H1 (cell line): ENCODE results near the gene CBX2. TPM values are rescaled to one million over a fixed set of nuclear protein-coding genes. Genes with fewer than 3 reads are reported as not detected.

Experiments used
- CTCF ChIA-PET: fragments of 300-600 bp; sonication (Branson Sonifier 250); formaldehyde crosslinking; loops from one replicate; lab custom pipeline; 2021; ENCODE audit not compliant: partially characterized antibody; lab: Charles Lee
- POLR2A ChIA-PET: fragments of 300-600 bp; sonication (Branson Sonifier 250); formaldehyde crosslinking; loops from one replicate; lab custom pipeline; 2021; ENCODE audit warnings: inconsistent platforms; ENCODE audit not compliant: partially characterized antibody; lab: Charles Lee
- DNase-seq, 2 experiments: peaks; one replicate each; pipeline versions ENCODE4 v3.0.0 to v3.0.0-alpha.2; 2010 to 2022; ENCODE audit warnings: low spot score in 2 of 2, low read depth in 1 of 2, mixed read lengths in 1 of 2
- FAIRE-seq: peaks from 2 replicates; lab custom pipeline; 2011; peaks lifted over from hg19 to GRCh38; lab: Jason Lieb, UNC
- H2AFZ ChIP-seq: 2 replicates; pipeline ENCODE4 v1.8.1; 2012; ENCODE audit warnings: low read length, inconsistent platforms
- H2AK5ac ChIP-seq: 2 replicates; pipeline ENCODE4 v1.6.1; 2013; ENCODE audit warnings: low read depth, low read length
- H2BK120ac ChIP-seq: replicated peaks from 2 replicates; pipeline ENCODE3; 2013; ENCODE audit warnings: low read depth, low read length, inconsistent platforms
- H2BK12ac ChIP-seq: 2 replicates; pipeline ENCODE4 v1.6.1; 2013; ENCODE audit warnings: low read depth, low read length
- H2BK15ac ChIP-seq: 2 replicates; pipeline ENCODE4 v1.6.1; 2013; ENCODE audit warnings: low read length
- H2BK20ac ChIP-seq: 2 replicates; pipeline ENCODE4 v1.6.1; 2013; ENCODE audit warnings: low read length
- H2BK5ac ChIP-seq: 2 replicates; pipeline ENCODE4 v1.6.1; 2013; ENCODE audit warnings: low read depth, low read length
- H3K14ac ChIP-seq: 2 replicates; pipeline ENCODE4 v1.6.1; 2013; ENCODE audit warnings: inconsistent platforms; ENCODE audit not compliant: insufficient read length
- H3K18ac ChIP-seq: 2 replicates; pipeline ENCODE4 v1.6.1; 2013; ENCODE audit warnings: low read length; ENCODE audit errors: extremely low read depth
- H3K23ac ChIP-seq: 2 replicates; pipeline ENCODE4 v1.6.1; 2013; ENCODE audit warnings: inconsistent platforms; ENCODE audit not compliant: insufficient read length
- H3K23me2 ChIP-seq: 2 replicates; pipeline ENCODE4 v1.6.1; 2013; ENCODE audit warnings: low read depth, low read length
- H3K27ac ChIP-seq: 2 replicates; pipeline ENCODE4 v1.6.1; 2011; ENCODE audit warnings: low read depth, low read length, inconsistent platforms
- H3K27me3 ChIP-seq, 4 experiments: replicated peaks in 1 of 4; 1 replicate in 1 of 4; 2 replicates in 3 of 4; pipeline versions ENCODE4 v1.6.1 to v1.8.1; 2011 to 2013; ENCODE audit warnings: low read length in 3 of 4, mild to moderate bottlenecking in 3 of 4, inconsistent platforms in 2 of 4, mixed read lengths in 2 of 4, moderate library complexity in 1 of 4; ENCODE audit not compliant: control insufficient read depth in 3 of 4, insufficient read depth in 3 of 4; ENCODE audit errors: extremely low read depth in 1 of 4
- H3K36me3 ChIP-seq, 4 experiments: 2 replicates each; pipeline versions ENCODE4 v1.6.1 to v1.8.1; 2011 to 2013; ENCODE audit warnings: mild to moderate bottlenecking in 4 of 4, low read length in 3 of 4, moderate library complexity in 2 of 4, control low read depth in 1 of 4, inconsistent platforms in 1 of 4; ENCODE audit not compliant: insufficient read depth in 4 of 4, control insufficient read depth in 2 of 4
- H3K4ac ChIP-seq: replicated peaks from 2 replicates; pipeline ENCODE3; 2013; ENCODE audit warnings: low read length, low read depth, mixed read lengths, inconsistent platforms; ENCODE audit not compliant: insufficient read length
- H3K4me1 ChIP-seq, 4 experiments: replicated peaks in 1 of 4; 1 replicate in 1 of 4; 2 replicates in 3 of 4; pipeline versions ENCODE4 v1.6.1 to v1.8.1; 2011 to 2013; ENCODE audit warnings: low read length in 3 of 4, inconsistent platforms in 2 of 4, mixed read lengths in 1 of 4; ENCODE audit not compliant: insufficient read depth in 4 of 4, control insufficient read depth in 3 of 4
- H3K4me2 ChIP-seq, 2 experiments: 2 replicates each; pipeline versions ENCODE4 v1.6.1 to v1.8.1; 2011 to 2013; ENCODE audit warnings: low read depth in 2 of 2, low read length in 2 of 2, control low read depth in 1 of 2, inconsistent platforms in 1 of 2, mild to moderate bottlenecking in 1 of 2; ENCODE audit not compliant: insufficient read depth in 1 of 2
- H3K4me3 ChIP-seq, 4 experiments: fragments of 200-600, 300-600 bp in 1 of 4; sonication (generic), shearing (Covaris generic), sonication (Bioruptor Twin) in 1 of 4; 2 replicates each; pipeline versions ENCODE4 v1.5.1 to v1.8.1; 2011 to 2016; ENCODE audit warnings: low read length in 4 of 4, low read depth in 3 of 4, control low read depth in 2 of 4, inconsistent platforms in 2 of 4, mild to moderate bottlenecking in 2 of 4, mixed read lengths in 1 of 4, moderate library complexity in 1 of 4; ENCODE audit not compliant: insufficient read depth in 2 of 4; ENCODE audit errors: extremely low read depth in 1 of 4
- H3K56ac ChIP-seq: replicated peaks from 2 replicates; pipeline ENCODE3; 2013; ENCODE audit warnings: low read depth, mild to moderate bottlenecking, mixed read lengths, low read length, inconsistent platforms; ENCODE audit not compliant: insufficient read length
- H3K79me1 ChIP-seq: 2 replicates; pipeline ENCODE4 v1.6.1; 2013; ENCODE audit warnings: low read depth, low read length, control low read depth
- H3K79me2 ChIP-seq, 2 experiments: 2 replicates each; pipeline versions ENCODE4 v1.6.1 to v1.8.1; 2012 to 2013; ENCODE audit warnings: low read length in 2 of 2, mild to moderate bottlenecking in 2 of 2, inconsistent platforms in 1 of 2; ENCODE audit not compliant: insufficient read depth in 2 of 2, control insufficient read depth in 1 of 2
- H3K9ac ChIP-seq, 4 experiments: replicated peaks in 1 of 4; 1 replicate in 1 of 4; 2 replicates in 3 of 4; pipeline versions ENCODE4 v1.6.1 to v1.8.1; 2011 to 2013; ENCODE audit warnings: low read depth in 3 of 4, low read length in 3 of 4, control low read depth in 2 of 4, mild to moderate bottlenecking in 2 of 4, moderate library complexity in 2 of 4, inconsistent platforms in 1 of 4; ENCODE audit errors: extremely low read depth in 1 of 4
- H3K9me3 ChIP-seq, 2 experiments: 2 replicates each; pipeline versions ENCODE4 v1.6.1 to v1.8.1; 2012 to 2013; ENCODE audit warnings: mild to moderate bottlenecking in 2 of 2, moderate library complexity in 2 of 2, control low read depth in 1 of 2, inconsistent platforms in 1 of 2, low read depth in 1 of 2, low read length in 1 of 2, mixed read lengths in 1 of 2; ENCODE audit not compliant: insufficient read depth in 2 of 2
- H4K20me1 ChIP-seq, 2 experiments: replicated peaks in 1 of 2; 2 replicates each; pipeline versions ENCODE3 to v1.8.1; 2011 to 2013; ENCODE audit warnings: inconsistent platforms in 2 of 2, low read length in 2 of 2, mild to moderate bottlenecking in 1 of 2; ENCODE audit not compliant: insufficient read depth in 2 of 2, control insufficient read depth in 1 of 2
- H4K5ac ChIP-seq: 2 replicates; pipeline ENCODE4 v1.6.1; 2013; ENCODE audit warnings: low read length, low read depth, mixed read lengths, inconsistent platforms; ENCODE audit not compliant: insufficient read length
- H4K8ac ChIP-seq: 2 replicates; pipeline ENCODE4 v1.8.0; 2013; ENCODE audit warnings: mild to moderate bottlenecking, moderate library complexity, low read length, inconsistent platforms; ENCODE audit not compliant: insufficient read depth; ENCODE audit errors: extremely low read depth
- H4K91ac ChIP-seq: replicated peaks from 2 replicates; pipeline ENCODE3; 2013; ENCODE audit warnings: low read length, mixed read lengths, inconsistent platforms; ENCODE audit not compliant: insufficient read length
- BCL11A ChIP-seq, 2 experiments: IDR thresholded peaks; one replicate each; pipeline ENCODE4 v1.6.1; 2011; ENCODE audit warnings: low read depth in 2 of 2, low read length in 2 of 2, mild to moderate bottlenecking in 2 of 2
- CBX5 ChIP-seq: fragments of 300-800, 300-1000 bp; sonication (generic); IDR thresholded peaks from 2 replicates; pipeline ENCODE4 v1.7.1; 2016; ENCODE audit warnings: antibody characterized with exemption, low read length, low read depth
- CEBPB ChIP-seq: IDR thresholded peaks from 2 replicates; pipeline ENCODE4 v1.6.1; 2012; ENCODE audit warnings: low read depth, low read length
- HDAC2 ChIP-seq, 2 experiments: fragments of 300-600 bp in 1 of 2; sonication (generic) in 1 of 2; IDR thresholded peaks; 2 replicates each; pipeline ENCODE4 v1.6.1; 2011 to 2012; ENCODE audit warnings: low read depth in 2 of 2, low read length in 2 of 2, mild to moderate bottlenecking in 2 of 2, moderate library complexity in 2 of 2, borderline replicate concordance in 1 of 2, inconsistent platforms in 1 of 2
- JUND ChIP-seq: IDR thresholded peaks from 2 replicates; pipeline ENCODE4 v1.6.1; 2011; ENCODE audit warnings: mild to moderate bottlenecking, improper control_type of control experiment, low read length
- POLR2A ChIP-seq, 2 experiments: IDR thresholded peaks; 1 replicate in 1 of 2; 2 replicates in 1 of 2; pipeline ENCODE4 v1.6.1; 2011; ENCODE audit warnings: low read depth in 2 of 2, low read length in 2 of 2, mild to moderate bottlenecking in 2 of 2; ENCODE audit errors: control extremely low read depth in 1 of 2
- RNF2 ChIP-seq: fragments of 200-900, 300-1000 bp; sonication (generic); IDR thresholded peaks from 2 replicates; pipeline ENCODE4 v1.7.1; 2016; ENCODE audit warnings: borderline replicate concordance, low read depth, mild to moderate bottlenecking, antibody characterized with exemption, low read length; ENCODE audit not compliant: poor library complexity, severe bottlenecking; ENCODE audit errors: missing control alignments
- RXRA ChIP-seq: IDR thresholded peaks from 2 replicates; pipeline ENCODE4 v1.6.1; 2011; ENCODE audit warnings: low read depth, mild to moderate bottlenecking, low read length, moderate library complexity; ENCODE audit not compliant: insufficient read depth
- SIRT6 ChIP-seq: IDR thresholded peaks from one replicate; pipeline ENCODE4 v1.7.1; 2012; ENCODE audit warnings: low read length, inconsistent platforms
- WGBS, 2 experiments: shearing (Covaris generic) in 1 of 2; methylation state at CpG; one replicate each; pipeline versions ENCODE4 v1.1.6 to v1.1.7; 2013 to 2015; ENCODE audit warnings: low lambda C conversion rate in 2 of 2, mixed read lengths in 2 of 2, inconsistent platforms in 1 of 2, low coverage in 1 of 2, missing lambda C conversion rate in 1 of 2; ENCODE audit not compliant: insufficient replicate concordance in 2 of 2, insufficient coverage in 1 of 2, insufficient read length in 1 of 2; ENCODE audit errors: extremely low coverage in 1 of 2, missing lambda C conversion rate in 1 of 2; 5-methylcytosine and 5-hydroxymethylcytosine counted together
- polyA plus RNA-seq, 7 experiments: library from polyadenylated mRNA; depleted of rRNA in 3 of 7; stranded (reverse) in 5 of 7; unstranded in 2 of 7; fragments of >200 nt in 5 of 7; fragments of 200-250 nt in 2 of 7; gene quantifications; 1 replicate in 5 of 7; 2 replicates in 1 of 7; 4 replicates in 1 of 7; pipeline versions ENCODE4 v1.2.1 to v1.2.3, GENCODE V29; 2011 to 2013; ENCODE audit warnings: missing spikeins in 2 of 7, mixed read lengths in 2 of 7
- total RNA-seq: library from RNA; stranded (reverse); fragmentation: NEBNext Ultra II Directional; extraction: Animal tissue kit (Norgen Biotek cat#: 25700); gene quantifications from 2 replicates; pipeline ENCODE4 v1.2.1, GENCODE V29; 2021
- TF ChIP-seq, protein P1 (sequence below): IDR thresholded peaks from 2 replicates; pipeline ENCODE4 v1.6.1; 2011; ENCODE audit warnings: low read length, improper control_type of control experiment

The CBX2 gene
- total and polyA plus RNA-seq, 2 of the 8 experiments (the other 6 are each of a cell fraction or from before 2014, with no cell fraction given): 64.3 to 83.9 TPM

DNA sequence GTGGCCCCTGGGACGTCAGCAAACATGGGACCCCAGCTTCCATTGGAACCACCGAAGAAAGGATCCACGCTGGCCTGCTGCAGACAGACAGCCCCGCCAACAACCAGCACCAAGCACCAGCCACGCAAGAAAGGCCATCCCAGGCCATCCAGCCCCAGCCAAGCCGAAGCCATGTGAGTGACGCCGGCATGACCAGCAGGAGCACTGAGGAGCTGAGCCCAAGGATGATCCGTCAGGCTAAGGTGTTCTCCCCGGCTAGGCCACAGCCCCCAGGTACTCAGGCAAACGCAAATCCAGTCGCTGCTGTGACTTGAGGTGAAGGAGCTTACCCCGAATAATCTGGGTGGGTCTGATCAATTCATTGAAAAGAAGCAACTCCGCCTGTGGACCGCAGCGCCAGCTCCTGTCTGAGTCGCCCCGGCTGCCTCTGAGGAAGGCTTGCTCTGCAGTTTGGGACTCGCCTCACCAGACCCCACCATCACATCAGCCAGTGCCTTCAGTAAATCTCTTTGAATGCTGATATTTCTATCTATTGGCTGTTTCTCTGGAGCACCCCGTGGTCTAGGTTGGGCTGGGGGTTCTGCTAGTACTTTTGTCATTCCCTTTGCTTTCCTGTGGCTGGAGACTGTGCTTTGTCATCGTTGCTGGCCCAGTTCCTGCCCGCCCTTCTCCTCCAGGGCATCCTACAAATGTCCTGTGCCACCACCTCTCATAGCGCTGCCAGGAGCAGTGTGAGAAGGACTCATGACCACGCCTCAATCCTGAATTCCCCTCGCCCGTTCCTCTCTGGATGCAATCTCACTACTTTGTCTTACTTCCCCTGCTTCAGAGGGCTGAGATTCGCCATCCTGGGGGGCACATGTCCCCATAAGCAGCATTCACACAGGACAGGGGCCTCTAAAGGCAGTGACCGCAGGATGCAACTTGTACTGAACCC is 8.1 kb upstream of the CBX2 start:
- Histone ChIP-seq H3K23ac (no peak overlapping the region), H3K14ac (no peak overlapping the region), H3K79me2 (no peaks in the 10 kb centered on the region), H3K9me3 (no peaks in the 10 kb centered on the region), H4K5ac (no peak overlapping the region), H2BK15ac (no peak overlapping the region), H3K4me1 (peaks cover 0 to 3% (median 0%) of the 10 kb centered on the region in 4 experiments; a peak in 3 of 7 replicates), H3K4ac (no peak overlapping the region), H2AK5ac (no peak overlapping the region), H3K36me3 (no peaks in the 10 kb centered on the region), H3K18ac (no peak overlapping the region; the same call in 1 of the 2 replicates), H4K91ac (no peak overlapping the region), H4K8ac (no peak overlapping the region; the same call in 1 of the 2 replicates), H2BK120ac (no peak overlapping the region), H4K20me1 (no peaks in the 10 kb centered on the region), H2BK5ac (no peak overlapping the region), H3K4me2 (no peak overlapping the region), H3K27me3 (no peaks in the 10 kb centered on the region; a peak in 2 of 7 replicates), H2AFZ (no peak overlapping the region), H3K23me2 (no peaks in the 10 kb centered on the region), H3K56ac (no peak overlapping the region), H3K27ac (no peak overlapping the region), H2BK12ac (0 out of 2 replicates have a peak overlapping the region, but pooled peaks have one; percentile 50), H3K4me3 (no peak overlapping the region), H2BK20ac (no peak overlapping the region), H3K9ac (no peak overlapping the region), H3K79me1 (no peaks in the 10 kb centered on the region)
- CTCF ChIA-PET: interaction anchor here (0.6 to 1.8 kb wide), 5 partner anchors 10 to 1527 kb away, joined by 3 to 6 read pairs (median 4); no protein-coding TSS in a partner anchor
- POLR2A ChIA-PET: interaction anchor here (1.1 kb wide), 1 partner anchor 13 kb away, joined by 3 read pairs; no protein-coding TSS in a partner anchor
- 94% methylated on average over 28 of the region's 28 CpGs; no CpG with 5 or more reads in 1 of the 2 experiments for WGBS, 2 experiments
- no peak for DNase-seq
- no peak for FAIRE-seq
- TF ChIP-seq SIRT6 (no peak), RXRA (no peak), BCL11A (IDR thresholded peaks at IDR 0.05; ENCODE audit: low read depth in 2 of 2, low read length in 2 of 2) (no peak), JUND (no peak), HDAC2 (IDR thresholded peaks at IDR 0.05; ENCODE audit: borderline replicate concordance in 1 of 2, low read depth in 2 of 2, low read length in 2 of 2) (no peak), POLR2A (IDR thresholded peaks at IDR 0.05; ENCODE audit: control extremely low read depth in 1 of 2, low read depth in 2 of 2, low read length in 2 of 2) (no peak), CBX5 (no peak), CEBPB (no peak), RNF2 (no peak)
- TF ChIP-seq, protein P1, sequence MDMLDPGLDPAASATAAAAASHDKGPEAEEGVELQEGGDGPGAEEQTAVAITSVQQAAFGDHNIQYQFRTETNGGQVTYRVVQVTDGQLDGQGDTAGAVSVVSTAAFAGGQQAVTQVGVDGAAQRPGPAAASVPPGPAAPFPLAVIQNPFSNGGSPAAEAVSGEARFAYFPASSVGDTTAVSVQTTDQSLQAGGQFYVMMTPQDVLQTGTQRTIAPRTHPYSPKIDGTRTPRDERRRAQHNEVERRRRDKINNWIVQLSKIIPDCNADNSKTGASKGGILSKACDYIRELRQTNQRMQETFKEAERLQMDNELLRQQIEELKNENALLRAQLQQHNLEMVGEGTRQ: no peak
